SU-DHL-6 (cell line): ENCODE data around the gene CNTN4.

Source experiments
- CTCF ChIP-seq: fragments of 200-600 bp; sonication (generic); IDR thresholded peaks from one replicate; pipeline ENCODE4 v1.5.1; 2017; ENCODE audit warnings: antibody characterized with exemption, mild to moderate bottlenecking, low read length, moderate library complexity; ENCODE audit not compliant: insufficient read depth, poor library complexity, severe bottlenecking
- EZH2phosphoT487 ChIP-seq: fragments of 200-600 bp; sonication (generic), shearing (Covaris generic); conservative IDR thresholded peaks from 2 replicates; pipeline ENCODE4 v1.6.1; 2018; ENCODE audit warnings: mild to moderate bottlenecking, antibody characterized with exemption, low read length, moderate library complexity, mixed read lengths

GRCh38 chr3:2082871-2083480, 15.7 kb upstream of the CNTN4 start:
- TF ChIP-seq CTCF (no peak), EZH2phosphoT487 (no peak)
